GM12874 (cell line): ENCODE data around the gene TNRC6A.
A peak's percentile ranks its signal among the peaks of the same experiment; 100 is the strongest.

ENCODE experiments used
- TF ChIP-seq, protein P1 (sequence below): IDR thresholded peaks from 2 replicates; pipeline ENCODE4 v1.5.1; 2011; ENCODE audit warnings: low read depth, mild to moderate bottlenecking, control low read depth, low read length, moderate library complexity; ENCODE audit not compliant: insufficient read depth

The TNRC6A gene

GRCh38 chr16:24778671-24779070 lies 49.2 kb downstream of the TNRC6A start:
- TF ChIP-seq, protein P1, sequence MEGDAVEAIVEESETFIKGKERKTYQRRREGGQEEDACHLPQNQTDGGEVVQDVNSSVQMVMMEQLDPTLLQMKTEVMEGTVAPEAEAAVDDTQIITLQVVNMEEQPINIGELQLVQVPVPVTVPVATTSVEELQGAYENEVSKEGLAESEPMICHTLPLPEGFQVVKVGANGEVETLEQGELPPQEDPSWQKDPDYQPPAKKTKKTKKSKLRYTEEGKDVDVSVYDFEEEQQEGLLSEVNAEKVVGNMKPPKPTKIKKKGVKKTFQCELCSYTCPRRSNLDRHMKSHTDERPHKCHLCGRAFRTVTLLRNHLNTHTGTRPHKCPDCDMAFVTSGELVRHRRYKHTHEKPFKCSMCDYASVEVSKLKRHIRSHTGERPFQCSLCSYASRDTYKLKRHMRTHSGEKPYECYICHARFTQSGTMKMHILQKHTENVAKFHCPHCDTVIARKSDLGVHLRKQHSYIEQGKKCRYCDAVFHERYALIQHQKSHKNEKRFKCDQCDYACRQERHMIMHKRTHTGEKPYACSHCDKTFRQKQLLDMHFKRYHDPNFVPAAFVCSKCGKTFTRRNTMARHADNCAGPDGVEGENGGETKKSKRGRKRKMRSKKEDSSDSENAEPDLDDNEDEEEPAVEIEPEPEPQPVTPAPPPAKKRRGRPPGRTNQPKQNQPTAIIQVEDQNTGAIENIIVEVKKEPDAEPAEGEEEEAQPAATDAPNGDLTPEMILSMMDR = no peak

- TF ChIP-seq, protein P1 = no peak
These were observed 51.8 kb downstream of the TNRC6A start for GRCh38 chr16:24781256-24781655.

DNA sequence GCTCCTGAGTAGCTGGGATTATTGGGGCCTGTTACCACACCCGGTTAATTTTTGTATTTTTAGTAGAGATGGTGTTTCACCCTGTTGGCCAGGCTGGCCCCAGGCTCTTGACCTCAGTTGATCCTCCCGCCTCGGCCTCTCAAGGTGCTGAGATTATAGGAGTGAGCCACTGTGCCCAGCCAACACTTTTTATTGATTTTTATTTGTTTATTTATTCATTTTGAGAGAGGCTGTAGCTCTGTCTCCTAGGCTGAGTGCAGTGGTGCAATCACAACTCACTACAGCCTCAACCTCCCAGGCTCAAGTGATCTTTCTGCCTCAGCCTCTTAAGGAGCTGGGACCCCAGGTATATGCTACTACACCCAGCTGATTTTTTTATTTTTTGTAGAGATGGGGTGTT lies 54.7 kb downstream of the TNRC6A start:
- TF ChIP-seq, protein P1 = no peak

GRCh38 chr16:24789881-24790280 lies 60.4 kb downstream of the TNRC6A start:
- TF ChIP-seq, protein P1 = no peak

DNA sequence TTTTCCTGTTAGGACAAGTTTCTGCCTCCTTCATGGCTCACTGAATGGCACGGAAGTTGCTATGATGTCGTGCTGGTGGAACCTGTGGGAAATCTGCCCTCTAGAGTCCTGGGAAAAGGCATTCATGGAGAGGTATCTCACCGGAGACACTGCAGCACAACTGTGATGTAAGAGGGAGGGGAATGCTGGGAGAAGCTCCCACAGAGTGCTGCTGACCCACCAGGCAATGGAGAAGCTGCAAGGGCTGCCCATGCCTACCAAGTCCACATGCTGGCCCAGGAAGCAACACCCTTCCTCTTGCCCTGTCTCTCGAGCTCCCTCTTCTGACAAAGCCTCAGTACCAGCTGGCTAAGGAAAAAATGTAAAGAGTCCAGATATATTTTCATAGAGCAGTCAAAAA lies 71.1 kb downstream of the TNRC6A start:
- TF ChIP-seq, protein P1 = peak; percentile 22; the same call in 1 of the 2 replicates

DNA sequence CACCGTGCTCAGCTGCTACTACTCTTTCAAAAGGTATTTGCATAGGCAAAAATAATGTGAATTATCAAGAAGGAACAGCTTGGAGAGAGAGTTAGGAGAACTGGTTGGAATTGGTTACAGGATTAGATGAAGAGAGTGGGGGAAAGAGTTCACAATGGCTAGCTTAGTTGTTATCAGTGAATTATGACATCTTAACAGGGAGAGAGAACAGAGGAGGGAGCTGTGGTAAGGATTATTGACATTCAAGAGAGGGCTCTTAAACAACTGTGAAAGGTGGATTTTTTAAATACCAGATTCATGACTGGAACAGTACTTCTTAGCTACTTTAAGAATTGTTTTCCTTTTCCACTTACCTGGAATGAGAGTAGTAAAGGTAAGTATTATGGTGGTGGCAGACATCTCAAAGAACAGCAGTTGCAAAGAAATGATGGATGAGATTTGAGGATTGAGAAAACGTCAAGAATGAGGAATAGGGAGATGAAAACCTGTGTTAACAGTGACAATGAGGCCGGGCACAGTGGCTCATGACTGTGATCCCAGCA lies 72.4 kb downstream of the TNRC6A start:
- TF ChIP-seq, protein P1 = no peak

GRCh38 chr16:24805484-24805883 lies 76.0 kb downstream of the TNRC6A start:
- TF ChIP-seq, protein P1 = no peak
